Embryonic facial prominence (tissue), 1 donor: ENCODE data around the gene CRACDL.

Experiments used
- DNase-seq: peaks from one replicate; pipeline ENCODE4 v3.0.0-alpha.2; 2016; ENCODE audit errors: extremely low spot score

CRACDL gene

GRCh38 chr2:98926601-98927000 is 9.4 kb downstream of the CRACDL start:
- DNase-seq: no peak

GRCh38 chr2:98924910-98925309 is 11.1 kb downstream of the CRACDL start:
- no peak for DNase-seq

GRCh38 chr2:98924038-98924830 is 11.8 kb downstream of the CRACDL start:
- no peak for DNase-seq

DNA sequence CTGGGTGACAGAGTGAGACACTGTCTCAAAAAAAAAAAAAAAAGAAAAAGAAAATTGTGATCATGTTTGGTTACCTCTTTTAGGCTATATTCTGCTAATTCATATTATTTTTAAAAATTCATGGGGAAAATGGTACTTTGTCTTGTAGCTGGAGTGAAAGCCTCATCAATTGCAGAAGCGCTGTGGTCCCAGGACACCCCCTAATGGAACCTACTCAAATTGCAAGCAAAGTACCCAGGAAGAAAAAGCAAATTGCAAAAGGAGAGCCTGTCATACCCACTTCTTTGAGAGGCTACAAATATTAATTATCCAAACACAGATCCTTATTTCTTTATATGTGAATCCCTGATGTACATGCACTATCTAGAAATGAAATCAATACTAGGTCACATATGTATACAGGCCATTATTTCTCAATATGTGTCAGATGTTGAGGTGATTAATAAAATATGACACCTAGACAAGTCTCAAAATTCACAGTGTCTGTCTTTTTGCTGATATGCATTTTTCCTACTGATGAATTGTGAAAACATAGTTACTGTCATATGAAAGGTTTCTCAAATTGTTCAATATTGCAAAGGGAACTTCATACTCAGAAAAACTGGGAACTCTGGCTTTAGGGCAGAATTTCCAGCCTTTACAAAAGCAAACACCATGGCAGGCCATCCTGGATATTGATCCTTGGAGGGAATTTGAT is 12.6 kb downstream of the CRACDL start:
- no peak for DNase-seq

DNA sequence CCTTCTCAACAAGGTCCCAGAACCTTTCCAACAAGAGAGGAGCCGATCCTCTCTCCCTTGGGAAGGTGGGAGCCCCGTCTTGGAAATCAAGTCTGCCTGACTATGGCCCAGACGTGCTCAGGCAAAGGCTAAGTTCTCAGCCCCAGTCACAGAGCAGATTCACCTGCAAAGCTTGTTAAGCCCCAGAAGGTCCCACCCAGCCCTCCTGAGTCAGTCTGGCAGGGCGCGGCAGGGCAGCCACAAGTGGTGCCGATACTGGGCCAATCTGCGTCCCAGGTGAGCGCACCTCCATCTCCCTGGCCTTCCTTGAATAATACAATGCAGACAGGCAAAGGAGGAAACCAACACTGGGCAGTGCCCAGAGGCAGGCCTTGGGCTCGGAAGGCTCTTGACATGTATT is 15.0 kb downstream of the CRACDL start:
- no peak for DNase-seq

DNA sequence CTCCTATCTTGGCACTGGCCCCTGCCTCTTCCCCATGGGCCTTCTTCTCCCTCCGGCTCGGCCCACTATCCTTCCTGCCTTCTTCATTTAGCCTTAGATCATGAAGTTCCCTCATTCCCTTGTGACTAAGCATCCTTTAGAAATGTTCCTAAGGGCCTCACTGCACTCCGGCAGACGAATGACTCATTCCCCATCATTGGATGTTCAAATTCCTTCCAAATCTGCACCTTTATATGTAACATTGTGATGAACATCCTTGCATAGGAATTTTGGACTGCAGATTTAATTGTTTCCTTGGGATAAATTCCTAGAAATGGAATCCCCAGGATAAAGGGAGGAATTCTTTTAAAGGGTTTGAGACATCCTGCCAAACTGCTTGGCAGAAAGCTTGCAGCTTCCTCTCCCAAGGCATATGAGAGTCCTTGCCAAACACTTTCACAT is 19.0 kb downstream of the CRACDL start:
- DNase-seq: no peak

DNA sequence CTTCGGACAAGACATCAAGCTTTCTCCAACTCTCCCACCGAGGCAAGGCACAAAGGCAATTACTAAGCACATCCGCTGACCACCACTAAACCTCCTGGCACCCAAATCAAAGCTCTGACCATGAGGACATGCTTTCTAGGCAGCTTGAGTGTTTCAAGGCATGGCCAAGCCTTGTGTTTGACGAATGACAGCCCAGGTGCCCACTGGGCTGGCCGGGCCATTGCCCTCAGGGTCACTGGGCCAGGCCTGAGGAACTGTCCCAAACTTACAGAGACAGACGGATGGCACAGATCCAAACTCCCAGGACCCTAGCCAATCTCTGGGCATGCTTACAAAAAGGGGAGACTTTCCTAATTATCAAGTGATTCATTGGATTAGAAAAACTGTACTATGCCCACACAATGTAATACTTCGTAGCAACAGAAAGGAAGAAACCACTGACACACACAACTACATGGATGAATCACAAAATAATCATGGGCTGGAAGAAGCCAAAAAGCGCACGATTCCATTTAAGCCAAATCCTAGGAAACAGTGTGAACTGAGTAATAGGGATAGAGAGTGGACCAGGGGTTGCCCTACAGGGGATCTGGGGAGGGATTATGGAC is 20.2 kb downstream of the CRACDL start:
- DNase-seq: no peak

- no peak for DNase-seq
These were observed 21.1 kb downstream of the CRACDL start for GRCh38 chr2:98914713-98915580.

- no peak for DNase-seq
These were observed 21.9 kb downstream of the CRACDL start for GRCh38 chr2:98913916-98914712.

GRCh38 chr2:98912957-98913915 is 22.8 kb downstream of the CRACDL start:
- DNase-seq: no peak

DNA sequence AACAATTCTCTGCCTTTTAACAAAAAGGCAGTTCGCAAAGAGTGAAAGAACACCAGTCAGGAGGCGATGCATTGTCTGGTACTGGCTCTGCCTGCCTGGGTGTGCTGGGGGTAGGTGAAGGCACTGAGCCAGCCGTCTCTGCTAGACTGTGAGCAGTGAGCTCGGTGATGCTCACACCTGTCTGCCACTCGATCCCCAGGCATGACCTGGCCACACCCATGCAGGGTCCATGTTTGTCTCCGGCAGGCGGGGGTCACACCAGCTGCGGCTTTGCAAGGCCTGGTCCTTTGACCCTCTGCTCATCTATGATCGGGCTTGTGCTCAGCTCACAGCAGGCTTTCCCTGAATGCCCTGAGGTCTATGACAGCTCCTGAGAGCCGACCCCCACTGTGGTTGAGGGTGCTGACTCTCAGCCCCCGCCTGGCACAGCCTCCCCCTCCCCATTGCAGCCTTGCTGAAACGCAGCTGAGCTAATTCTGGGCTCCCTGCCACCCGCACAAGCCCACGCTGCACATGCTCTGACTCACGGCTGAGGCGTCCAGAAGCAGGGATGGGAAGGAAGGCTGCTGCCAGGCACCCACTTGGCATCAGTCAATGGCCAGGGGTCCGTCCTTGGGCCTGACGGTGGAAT is 23.7 kb downstream of the CRACDL start:
- no peak for DNase-seq

DNA sequence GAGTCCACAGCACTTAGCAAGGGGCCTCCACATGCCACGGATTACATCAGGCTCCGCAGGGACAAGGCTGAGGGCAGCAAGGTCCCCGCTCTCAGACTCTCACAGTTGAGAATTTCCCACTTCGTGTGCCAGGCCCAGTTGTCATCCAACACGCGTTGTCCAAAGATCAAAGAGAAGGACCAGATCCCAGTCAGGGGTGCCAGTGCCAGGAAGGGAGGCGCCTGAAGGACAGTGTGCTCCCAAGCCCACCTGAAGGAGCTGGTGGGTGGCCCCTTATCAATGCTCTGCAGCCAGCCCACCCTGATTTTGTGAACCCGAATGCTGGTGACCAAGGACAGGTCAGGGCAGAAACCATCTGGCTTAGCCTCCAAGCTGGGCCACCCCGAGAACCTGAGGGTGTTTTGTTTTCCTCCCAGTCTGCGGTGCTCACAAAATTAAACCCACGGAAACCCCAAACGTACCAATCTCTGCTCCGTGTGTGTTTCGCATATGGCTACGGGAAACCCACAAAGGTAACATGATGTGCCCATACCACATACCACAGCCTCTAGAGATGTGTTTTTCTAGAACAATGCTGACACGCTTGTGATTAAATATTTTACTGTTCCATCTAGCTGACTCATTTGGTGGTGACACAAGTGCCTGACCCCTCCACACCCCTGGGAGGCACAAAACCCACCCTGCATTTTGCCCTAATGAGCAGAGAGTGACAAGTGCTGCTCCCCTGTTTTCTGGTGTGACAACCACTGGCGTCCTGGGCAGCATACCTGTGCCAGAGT is 24.5 kb downstream of the CRACDL start:
- no peak for DNase-seq

GRCh38 chr2:98911126-98911375 is 25.0 kb downstream of the CRACDL start:
- DNase-seq: no peak

DNA sequence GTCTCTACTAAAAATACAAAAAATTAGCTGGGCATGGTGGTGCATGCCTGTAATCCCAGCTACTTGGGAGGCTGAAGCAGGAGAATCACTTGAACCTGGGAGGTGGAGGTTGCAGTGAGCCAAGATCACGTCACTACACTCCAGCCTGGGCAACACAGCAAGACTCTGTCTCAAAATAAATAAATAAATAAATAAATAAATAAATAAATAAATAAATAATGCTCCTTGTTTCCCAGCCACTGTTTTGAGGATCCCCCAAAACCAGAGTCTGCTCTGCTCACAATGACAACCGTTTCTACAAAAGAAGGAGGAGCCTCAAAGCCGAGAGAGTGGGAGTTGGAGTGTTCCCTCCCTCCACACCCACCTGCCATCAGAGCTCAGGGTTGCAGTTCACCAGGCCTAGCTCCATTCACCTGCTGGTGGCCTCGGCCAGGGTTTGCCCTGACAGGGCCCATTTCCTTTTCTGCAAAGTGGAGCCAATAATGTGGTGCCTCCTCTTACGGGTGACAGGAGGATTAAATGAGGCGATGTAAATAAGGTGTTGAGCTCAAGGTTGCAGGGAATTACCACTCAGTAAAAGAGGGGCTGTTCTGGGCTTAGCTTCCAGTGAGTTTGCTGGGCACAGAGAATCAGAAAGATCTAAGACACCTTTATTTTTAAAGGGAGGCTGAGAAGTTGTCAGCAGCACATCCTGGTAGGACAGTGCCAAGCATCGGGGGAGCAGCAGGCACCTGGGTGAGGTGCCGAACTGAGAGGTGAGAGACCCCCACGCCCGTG is 25.5 kb downstream of the CRACDL start:
- no peak for DNase-seq

- no peak for DNase-seq
These were observed 26.5 kb downstream of the CRACDL start for GRCh38 chr2:98909317-98910211.

DNA sequence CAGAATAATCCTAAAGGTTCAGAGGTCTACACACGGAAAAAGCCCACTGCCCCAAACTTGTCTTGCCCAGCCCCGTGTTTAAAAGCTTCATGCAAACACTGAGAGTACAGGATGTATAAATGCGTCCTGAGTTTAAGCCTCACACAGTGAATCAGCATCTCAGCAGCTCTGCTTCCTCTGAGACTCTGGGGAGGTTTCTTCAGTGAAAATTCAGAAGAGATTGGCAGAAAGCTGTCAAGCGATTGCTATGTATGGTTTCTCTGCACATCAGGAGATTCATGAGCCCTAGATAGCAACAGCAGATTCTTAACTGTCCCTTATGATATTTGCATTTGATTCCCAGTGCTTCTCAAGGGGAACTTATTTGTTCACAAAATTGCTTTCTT is 27.1 kb downstream of the CRACDL start:
- no peak for DNase-seq
